ENCODE measurements around the gene ATP10A. TPM values are rescaled to one million over a fixed set of nuclear protein-coding genes. Genes with fewer than 3 reads are reported as not detected.

The ATP10A gene
- total and polyA plus RNA-seq, 8 donors, result 0.04 to 1.2 (median 0.41) TPM

DNA sequence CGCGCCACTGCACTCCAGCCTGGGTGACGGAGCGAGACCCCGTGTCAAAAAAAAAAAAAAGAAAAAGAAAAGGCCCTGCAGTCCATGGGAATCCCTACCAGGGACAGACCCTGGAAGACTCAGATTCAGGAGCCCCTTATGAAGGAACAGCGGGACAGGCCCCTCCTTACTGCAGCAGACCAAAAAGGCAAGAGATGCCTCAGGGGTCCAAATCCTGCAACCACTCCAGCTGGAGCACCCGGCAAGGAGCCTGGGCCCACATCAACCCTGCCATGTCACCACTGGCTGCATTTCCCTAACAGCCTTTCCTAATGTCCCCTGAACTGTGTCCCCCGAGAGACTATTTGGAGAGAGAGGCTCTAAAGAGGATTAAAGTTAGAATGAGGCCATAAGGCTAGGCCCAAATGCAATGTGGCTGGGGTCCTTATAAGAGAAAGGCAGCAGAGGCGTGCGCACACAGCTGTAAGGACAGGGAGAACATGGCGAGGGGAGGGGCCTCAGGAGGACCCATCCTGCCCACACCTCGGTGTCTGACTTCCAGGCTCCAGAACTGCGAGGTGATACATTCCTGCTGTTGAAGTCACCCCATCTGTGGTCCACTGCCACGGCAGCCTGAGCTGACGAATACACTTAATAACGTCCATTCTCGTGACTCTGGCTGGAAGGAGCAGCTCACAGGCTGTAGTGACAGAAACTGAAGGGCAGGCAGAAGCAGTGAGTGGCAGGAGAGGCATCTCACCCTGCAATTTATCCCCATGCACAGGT lies 78.1 kb downstream of the ATP10A start:
- H3K4me1 ChIP-seq, result no peaks in the 10 kb centered on the region
- no peaks in the 10 kb centered on the region for H3K36me3 ChIP-seq
- no peak overlapping the region for H3K4me3 ChIP-seq
- H3K27me3 ChIP-seq, result no peaks in the 10 kb centered on the region
- intact Hi-C loops (cut with DNase I), result no loop called here
- no peaks in the 10 kb centered on the region for H3K9me3 ChIP-seq
- ATAC-seq (no peak), FAIRE-seq (no peak), DNase-seq (no peak)
- TF ChIP-seq, protein P1, sequence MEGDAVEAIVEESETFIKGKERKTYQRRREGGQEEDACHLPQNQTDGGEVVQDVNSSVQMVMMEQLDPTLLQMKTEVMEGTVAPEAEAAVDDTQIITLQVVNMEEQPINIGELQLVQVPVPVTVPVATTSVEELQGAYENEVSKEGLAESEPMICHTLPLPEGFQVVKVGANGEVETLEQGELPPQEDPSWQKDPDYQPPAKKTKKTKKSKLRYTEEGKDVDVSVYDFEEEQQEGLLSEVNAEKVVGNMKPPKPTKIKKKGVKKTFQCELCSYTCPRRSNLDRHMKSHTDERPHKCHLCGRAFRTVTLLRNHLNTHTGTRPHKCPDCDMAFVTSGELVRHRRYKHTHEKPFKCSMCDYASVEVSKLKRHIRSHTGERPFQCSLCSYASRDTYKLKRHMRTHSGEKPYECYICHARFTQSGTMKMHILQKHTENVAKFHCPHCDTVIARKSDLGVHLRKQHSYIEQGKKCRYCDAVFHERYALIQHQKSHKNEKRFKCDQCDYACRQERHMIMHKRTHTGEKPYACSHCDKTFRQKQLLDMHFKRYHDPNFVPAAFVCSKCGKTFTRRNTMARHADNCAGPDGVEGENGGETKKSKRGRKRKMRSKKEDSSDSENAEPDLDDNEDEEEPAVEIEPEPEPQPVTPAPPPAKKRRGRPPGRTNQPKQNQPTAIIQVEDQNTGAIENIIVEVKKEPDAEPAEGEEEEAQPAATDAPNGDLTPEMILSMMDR (IDR thresholded peaks at IDR 0.05), result no peak
- no peak overlapping the region for H3K27ac ChIP-seq
- WGBS, 2 donors, result 66 to 82% methylated on average over 17 of the region's 17 CpGs

DNA sequence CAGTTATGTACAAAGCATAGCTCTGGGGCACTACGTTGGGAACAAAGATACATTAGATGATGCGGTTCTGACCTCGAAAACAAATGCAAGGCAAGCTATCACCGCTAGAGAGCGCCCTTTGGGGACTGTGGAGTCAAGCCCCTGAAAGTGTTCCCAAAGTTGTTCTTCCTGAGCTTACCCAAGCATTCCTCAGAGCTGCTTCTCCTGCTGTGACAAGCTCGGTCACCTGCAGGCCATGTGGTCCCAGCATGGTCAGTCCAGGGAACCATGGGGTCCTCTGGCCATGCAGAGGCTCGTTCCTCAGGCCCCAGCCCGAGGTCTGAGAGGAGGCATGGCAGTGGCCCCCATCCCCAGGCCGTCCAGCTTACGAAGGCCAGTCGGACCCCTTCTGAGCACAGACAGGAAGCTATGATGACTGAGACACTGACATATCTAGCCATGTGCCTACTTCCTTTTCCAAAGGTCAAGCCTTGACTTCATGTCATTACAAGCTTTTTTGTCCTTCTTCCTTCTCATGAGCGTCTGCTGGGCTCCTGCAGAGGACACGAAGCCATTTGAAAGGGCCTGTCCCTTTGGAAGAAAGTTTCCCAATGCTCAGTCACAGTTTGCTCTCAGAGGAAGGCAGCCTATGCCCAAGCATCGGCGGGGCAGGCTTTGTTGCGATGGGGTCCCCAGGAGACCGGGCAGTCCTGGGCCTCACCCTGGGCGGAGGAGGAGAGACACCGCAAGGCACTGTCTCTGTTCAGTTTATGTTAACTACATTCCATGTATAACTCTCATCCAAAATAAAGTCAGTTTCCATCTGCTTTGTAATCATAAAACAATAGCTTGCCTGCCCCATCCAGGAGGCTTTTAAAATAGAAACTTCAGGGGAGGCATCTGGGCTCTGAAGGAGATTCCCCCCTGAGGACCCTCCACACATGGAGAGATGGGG lies 79.3 kb downstream of the ATP10A start:
- 53 to 65% methylated on average over 19 of the region's 19 CpGs for WGBS, 2 donors
- H3K4me3 ChIP-seq, result no peak overlapping the region
- H3K27me3 ChIP-seq, result no peaks in the 10 kb centered on the region
- TF ChIP-seq, protein P1 (IDR thresholded peaks at IDR 0.05), result no peak
- ATAC-seq, result peak in 1 of 4 donors; percentile 44
- intact Hi-C loops (cut with DNase I), result no loop called here
- FAIRE-seq, result no peak
- H3K36me3 ChIP-seq, result no peaks in the 10 kb centered on the region
- DNase-seq, result peak in 1 of 6 donors; percentile 46
- no peaks in the 10 kb centered on the region for H3K9me3 ChIP-seq
- no peak overlapping the region for H3K27ac ChIP-seq
- no peaks in the 10 kb centered on the region for H3K4me1 ChIP-seq

DNA sequence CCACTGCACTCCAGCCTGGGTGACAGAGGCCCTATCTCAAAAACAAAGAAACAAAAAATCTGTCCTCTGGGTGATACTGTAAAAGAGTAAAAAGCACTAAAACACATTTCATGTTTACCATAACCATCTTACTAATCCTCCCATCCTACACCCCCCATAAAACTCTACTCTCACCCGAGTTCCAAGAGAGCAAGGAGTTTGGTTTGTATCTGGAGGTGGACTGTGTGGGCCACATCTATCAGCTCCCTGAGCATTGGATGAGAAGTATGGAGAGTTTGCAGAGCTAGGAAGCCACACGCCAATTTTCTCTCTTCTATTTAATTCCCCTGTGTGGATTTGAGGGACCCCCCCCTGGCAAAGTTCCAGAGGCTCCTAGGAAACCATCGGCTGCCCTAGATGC lies 80.0 kb downstream of the ATP10A start:
- Histone ChIP-seq H3K27me3 (no peaks in the 10 kb centered on the region), H3K4me3 (no peak overlapping the region), H3K27ac (no peak overlapping the region), H3K4me1 (no peaks in the 10 kb centered on the region), H3K36me3 (no peaks in the 10 kb centered on the region), H3K9me3 (no peaks in the 10 kb centered on the region)
- FAIRE-seq, result no peak
- TF ChIP-seq, protein P1 (IDR thresholded peaks at IDR 0.05), result no peak
- no peak for DNase-seq
- WGBS, 2 donors, result 59 to 71% methylated on average over 3 of the region's 3 CpGs
- intact Hi-C loops (cut with DNase I), result no loop called here
- no peak for ATAC-seq

DNA sequence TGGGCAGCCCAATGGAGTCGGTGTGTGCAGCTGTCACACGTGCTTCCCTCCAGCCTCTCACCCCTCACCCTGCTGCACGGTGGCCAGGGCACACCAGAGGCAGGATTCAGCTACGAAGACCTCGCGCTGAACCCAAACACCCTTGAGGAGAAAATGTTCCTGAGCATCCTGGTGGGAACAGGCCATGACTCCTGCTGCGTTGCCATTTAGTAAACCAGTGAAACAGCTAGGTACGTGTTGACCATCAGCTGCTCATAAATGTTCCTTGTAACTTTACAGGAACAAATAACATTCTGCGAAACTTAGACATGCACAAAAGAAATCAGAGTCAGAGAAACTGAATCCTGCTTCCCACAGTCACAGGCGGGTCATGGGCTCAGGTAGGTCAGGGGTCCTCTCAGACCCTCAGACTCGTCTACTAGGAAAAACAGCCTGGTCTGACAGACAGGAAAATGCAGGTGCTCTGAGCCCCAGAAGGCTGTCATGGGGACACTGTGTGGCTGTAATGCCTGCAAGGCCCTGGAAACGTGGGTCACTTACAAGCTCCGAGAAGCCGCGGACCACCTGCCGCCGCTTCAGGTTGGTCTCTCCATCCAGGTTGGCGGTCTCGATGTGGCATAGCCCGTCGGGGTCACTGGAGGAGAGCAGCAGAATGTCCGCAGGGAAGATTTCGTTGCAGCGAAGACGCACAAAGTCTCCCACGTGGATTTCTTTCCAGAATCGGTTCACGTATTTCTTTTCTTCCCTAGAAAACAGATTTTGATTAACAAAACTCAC lies 82.5 kb downstream of the ATP10A start:
- no peaks in the 10 kb centered on the region for H3K36me3 ChIP-seq
- intact Hi-C loops (cut with DNase I), result no loop called here
- no peak overlapping the region for H3K27ac ChIP-seq
- no peaks in the 10 kb centered on the region for H3K4me1 ChIP-seq
- H3K27me3 ChIP-seq, result no peaks in the 10 kb centered on the region
- H3K4me3 ChIP-seq, result no peak overlapping the region
- ATAC-seq (no peak), FAIRE-seq (no peak), DNase-seq (peak in 1 of 6 donors; percentile 29)
- TF ChIP-seq, protein P1 (IDR thresholded peaks at IDR 0.05), result no peak
- no peaks in the 10 kb centered on the region for H3K9me3 ChIP-seq
- 76 to 83% methylated on average over 28 of the region's 28 CpGs for WGBS, 2 donors
